Uterus (tissue), 4 donors: Measurements from ENCODE around the gene SLC2A13. TPM values are rescaled to one million over a fixed set of nuclear protein-coding genes. Genes with fewer than 3 reads are reported as not detected.

Source experiments
- DNase-seq, 2 donors: peaks; one replicate each; pipeline ENCODE4 v3.0.0-alpha.2; 2019 to 2020
- H3K27ac ChIP-seq, 2 donors: fragments of 200-600 bp; sonication (generic); 1 replicate in 1 of 2; 2 replicates in 1 of 2; pipeline ENCODE4 v1.5.1; 2016 to 2018
- H3K27me3 ChIP-seq, 2 donors: fragments of 200-600 bp; sonication (generic); one replicate each; pipeline ENCODE4 v1.5.1; 2018 to 2019; ENCODE audit warnings: control low read depth in 1 of 2
- H3K36me3 ChIP-seq, 2 donors: fragments of 200-600 bp; sonication (generic); one replicate each; pipeline ENCODE4 v1.5.1; 2019; ENCODE audit warnings: control low read depth in 1 of 2
- H3K4me1 ChIP-seq, 2 donors: fragments of 200-600 bp; sonication (generic); one replicate each; pipeline ENCODE4 v1.5.1; 2018 to 2019; ENCODE audit warnings: control low read depth in 1 of 2
- H3K4me3 ChIP-seq, 2 donors: fragments of 200-600 bp; sonication (generic); 1 replicate in 1 of 2; 2 replicates in 1 of 2; pipeline ENCODE4 v1.5.1; 2018 to 2019; ENCODE audit warnings: mild to moderate bottlenecking in 1 of 2
- H3K9me3 ChIP-seq, 2 donors: fragments of 200-600 bp; sonication (generic); one replicate each; pipeline ENCODE4 v1.5.1; 2019; ENCODE audit warnings: control low read depth in 1 of 2
- CTCF ChIP-seq, 4 experiments: fragments of 200-600 bp in 2 of 4; fragments of 450-650 bp in 2 of 4; sonication (generic) in 2 of 4; IDR thresholded peaks; one replicate each; pipeline ENCODE4 v1.5.1; 2016 to 2019; ENCODE audit warnings: antibody characterized with exemption in 4 of 4, mild to moderate bottlenecking in 2 of 4, moderate library complexity in 1 of 4
- POLR2A ChIP-seq, 2 donors: fragments of 450-650 bp; IDR thresholded peaks; one replicate each; pipeline ENCODE4 v1.6.1; 2016; ENCODE audit warnings: antibody characterized with exemption in 2 of 2, mild to moderate bottlenecking in 1 of 2, moderate library complexity in 1 of 2
- intact Hi-C: fragments of 100-400 bp; cut with DNase I; formaldehyde crosslinking; loops from one replicate; pipeline ENCODE4 v1.15.1; 2023; ENCODE audit warnings: low total_unique reads
- total RNA-seq, 4 donors: library from RNA; depleted of rRNA in 3 of 4; stranded (reverse); fragments of >200 nt in 3 of 4; gene quantifications; one replicate each; pipeline versions ENCODE4 v1.1.0 to v1.2.4, GENCODE V29; 2014 to 2023
- donor health status: DM: yes; HTN: yes; CAD: no.

Gene SLC2A13
- total RNA-seq, 4 donors from 2014 or later, result 12.8 to 31.7 (median 15.3) TPM

- Histone ChIP-seq H3K27me3 (no peaks in the 10 kb centered on the region), H3K4me3 (no peak overlapping the region), H3K4me1 (no peaks in the 10 kb centered on the region), H3K9me3 (no peaks in the 10 kb centered on the region), H3K36me3 (no peaks in the 10 kb centered on the region), H3K27ac (no peak overlapping the region)
- TF ChIP-seq CTCF (IDR thresholded peaks at IDR 0.05) (no peak), POLR2A (IDR thresholded peaks at IDR 0.05) (no peak)
- intact Hi-C loops, result no loop called here
- DNase-seq, result no peak
Measured at GRCh38 chr12:40137252-40137651, 31.4 kb upstream of the SLC2A13 start.

- Histone ChIP-seq H3K27me3 (no peaks in the 10 kb centered on the region), H3K27ac (no peak overlapping the region), H3K36me3 (no peaks in the 10 kb centered on the region), H3K4me3 (no peak overlapping the region), H3K4me1 (no peaks in the 10 kb centered on the region), H3K9me3 (no peaks in the 10 kb centered on the region)
- DNase-seq, result no peak
- intact Hi-C loops, result no loop called here
- no peak for TF ChIP-seq CTCF (IDR thresholded peaks at IDR 0.05)
- TF ChIP-seq POLR2A (IDR thresholded peaks at IDR 0.05), result no peak
Measured at GRCh38 chr12:40127408-40127807, 21.5 kb upstream of the SLC2A13 start.

GRCh38 chr12:40123496-40123895 is 17.6 kb upstream of the SLC2A13 start:
- H3K9me3 ChIP-seq, result no peaks in the 10 kb centered on the region
- DNase-seq, result no peak
- H3K27me3 ChIP-seq, result no peaks in the 10 kb centered on the region
- H3K4me1 ChIP-seq, result no peaks in the 10 kb centered on the region
- intact Hi-C loops, result no loop called here
- TF ChIP-seq CTCF (IDR thresholded peaks at IDR 0.05) (no peak), POLR2A (IDR thresholded peaks at IDR 0.05) (no peak)
- H3K36me3 ChIP-seq, result no peaks in the 10 kb centered on the region
- H3K4me3 ChIP-seq, result no peak overlapping the region
- no peak overlapping the region for H3K27ac ChIP-seq

GRCh38 chr12:40122842-40123241 is 17.0 kb upstream of the SLC2A13 start:
- intact Hi-C loops, result no loop called here
- no peaks in the 10 kb centered on the region for H3K27me3 ChIP-seq
- H3K9me3 ChIP-seq, result no peaks in the 10 kb centered on the region
- no peaks in the 10 kb centered on the region for H3K4me1 ChIP-seq
- DNase-seq, result no peak
- no peak overlapping the region for H3K27ac ChIP-seq
- TF ChIP-seq POLR2A (IDR thresholded peaks at IDR 0.05) (no peak), CTCF (IDR thresholded peaks at IDR 0.05) (no peak)
- H3K4me3 ChIP-seq, result no peak overlapping the region
- H3K36me3 ChIP-seq, result no peaks in the 10 kb centered on the region

- Histone ChIP-seq H3K27me3 (no peaks in the 10 kb centered on the region), H3K36me3 (no peaks in the 10 kb centered on the region), H3K4me1 (no peaks in the 10 kb centered on the region), H3K4me3 (no peak overlapping the region), H3K27ac (no peak overlapping the region), H3K9me3 (no peaks in the 10 kb centered on the region)
- intact Hi-C loops, result no loop called here
- DNase-seq, result no peak
- TF ChIP-seq CTCF (IDR thresholded peaks at IDR 0.05) (no peak), POLR2A (IDR thresholded peaks at IDR 0.05) (no peak)
Measured at GRCh38 chr12:40117818-40118217, 11.9 kb upstream of the SLC2A13 start.
